ENCODE results near the gene TRIM24. TPM values are rescaled to one million over a fixed set of nuclear protein-coding genes. Genes with fewer than 3 reads are reported as not detected.

TRIM24 gene
- total RNA-seq, 1 donor from 2014 or later, result 23.9 TPM

DNA sequence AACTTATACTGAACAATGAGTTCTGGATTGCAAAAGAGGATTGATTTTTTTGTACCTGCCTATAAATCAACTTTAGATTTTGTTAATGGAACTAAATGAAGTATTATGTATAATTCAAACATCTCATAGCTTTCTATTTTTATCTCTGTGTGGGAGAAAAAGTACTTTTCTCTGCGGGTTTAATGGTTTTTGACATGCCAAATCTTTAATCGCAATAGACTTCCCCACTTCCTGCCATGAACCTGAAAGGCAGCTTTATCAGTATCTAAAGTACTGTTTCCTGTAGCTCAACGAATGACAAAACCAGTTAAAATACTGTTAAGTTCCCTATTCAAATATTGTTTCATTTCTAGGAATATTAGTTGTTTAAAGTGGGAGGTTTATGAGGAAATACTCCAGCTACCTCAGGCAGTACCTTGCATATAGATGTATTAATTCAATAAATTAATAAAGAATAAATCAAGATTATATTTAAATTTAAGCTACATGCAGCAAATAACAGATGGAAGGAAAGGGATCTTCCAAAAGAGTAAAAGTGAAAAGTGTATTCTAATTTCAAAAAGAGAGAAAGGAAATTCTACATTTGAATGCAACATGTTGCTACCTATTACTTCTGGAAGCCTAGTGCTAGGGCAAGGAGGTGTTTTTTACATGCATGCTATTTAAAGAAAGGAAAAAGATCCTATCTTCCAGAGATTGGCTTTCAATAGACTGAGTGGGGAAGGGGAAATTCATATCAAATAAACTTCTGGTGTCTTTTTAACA lies 165.2 kb downstream of the TRIM24 start:
- DNase-seq (no peak), ATAC-seq (peak; percentile 41)
- Histone ChIP-seq H3K27me3 (no peaks in the 10 kb centered on the region), H3K27ac (no peak overlapping the region), H3K36me3 (no peaks in the 10 kb centered on the region), H3K4me3 (no peak overlapping the region), H3K4me1 (peaks cover 12% of the 10 kb centered on the region), H3K9me3 (no peaks in the 10 kb centered on the region)
- intact Hi-C loops (cut with DNase I), result no loop called here
- TF ChIP-seq, protein P1, sequence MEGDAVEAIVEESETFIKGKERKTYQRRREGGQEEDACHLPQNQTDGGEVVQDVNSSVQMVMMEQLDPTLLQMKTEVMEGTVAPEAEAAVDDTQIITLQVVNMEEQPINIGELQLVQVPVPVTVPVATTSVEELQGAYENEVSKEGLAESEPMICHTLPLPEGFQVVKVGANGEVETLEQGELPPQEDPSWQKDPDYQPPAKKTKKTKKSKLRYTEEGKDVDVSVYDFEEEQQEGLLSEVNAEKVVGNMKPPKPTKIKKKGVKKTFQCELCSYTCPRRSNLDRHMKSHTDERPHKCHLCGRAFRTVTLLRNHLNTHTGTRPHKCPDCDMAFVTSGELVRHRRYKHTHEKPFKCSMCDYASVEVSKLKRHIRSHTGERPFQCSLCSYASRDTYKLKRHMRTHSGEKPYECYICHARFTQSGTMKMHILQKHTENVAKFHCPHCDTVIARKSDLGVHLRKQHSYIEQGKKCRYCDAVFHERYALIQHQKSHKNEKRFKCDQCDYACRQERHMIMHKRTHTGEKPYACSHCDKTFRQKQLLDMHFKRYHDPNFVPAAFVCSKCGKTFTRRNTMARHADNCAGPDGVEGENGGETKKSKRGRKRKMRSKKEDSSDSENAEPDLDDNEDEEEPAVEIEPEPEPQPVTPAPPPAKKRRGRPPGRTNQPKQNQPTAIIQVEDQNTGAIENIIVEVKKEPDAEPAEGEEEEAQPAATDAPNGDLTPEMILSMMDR (IDR thresholded peaks at IDR 0.05), result no peak

DNA sequence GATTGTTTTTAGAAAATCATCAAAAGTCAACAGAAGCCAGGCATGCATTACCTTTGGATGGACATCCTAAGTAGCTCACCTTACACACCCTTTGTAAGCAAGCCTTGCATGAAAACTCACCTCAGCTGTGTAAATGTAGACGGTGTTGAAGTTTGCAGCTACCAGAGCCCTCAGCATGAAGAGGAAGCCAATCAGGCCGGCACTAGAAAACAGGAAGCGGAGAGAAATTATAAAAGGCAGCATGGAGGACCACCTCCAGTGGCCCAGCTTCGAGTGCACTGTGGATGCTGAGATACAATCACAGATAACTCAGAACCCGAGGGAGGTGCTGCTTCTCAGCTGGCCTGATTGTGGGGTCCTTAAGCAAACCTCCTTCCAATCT lies 165.8 kb downstream of the TRIM24 start:
- Histone ChIP-seq H3K36me3 (no peaks in the 10 kb centered on the region), H3K9me3 (no peaks in the 10 kb centered on the region), H3K27me3 (no peaks in the 10 kb centered on the region), H3K4me1 (peaks cover 12% of the 10 kb centered on the region), H3K4me3 (no peak overlapping the region), H3K27ac (no peak overlapping the region)
- intact Hi-C loops (cut with DNase I), result no loop called here
- ATAC-seq (peak; percentile 39), DNase-seq (no peak)
- TF ChIP-seq, protein P1 (IDR thresholded peaks at IDR 0.05), result no peak

DNA sequence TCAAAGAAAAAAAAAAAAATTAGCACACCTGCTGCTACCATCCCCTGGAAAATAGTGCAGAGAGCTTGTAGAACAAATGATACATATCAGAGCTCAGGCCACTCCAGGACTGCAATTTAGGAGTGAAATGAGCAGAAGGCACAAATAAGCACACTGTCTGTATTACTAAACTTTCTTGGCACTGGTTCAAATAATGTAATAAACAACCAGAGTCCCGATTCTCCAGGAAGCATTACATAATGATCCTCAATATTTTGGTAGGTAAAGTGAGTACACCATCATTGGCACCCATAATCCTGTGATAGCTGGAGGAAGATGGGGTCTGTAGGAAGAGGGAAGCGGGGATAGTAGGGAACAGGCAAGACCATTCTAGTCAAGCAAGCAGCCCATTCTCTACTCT lies 166.8 kb downstream of the TRIM24 start:
- no peaks in the 10 kb centered on the region for H3K27me3 ChIP-seq
- intact Hi-C loops (cut with DNase I), result no loop called here
- no peak overlapping the region for H3K4me3 ChIP-seq
- TF ChIP-seq, protein P1 (IDR thresholded peaks at IDR 0.05), result no peak
- no peak overlapping the region for H3K27ac ChIP-seq
- no peaks in the 10 kb centered on the region for H3K9me3 ChIP-seq
- DNase-seq (no peak), ATAC-seq (no peak)
- peaks cover 12% of the 10 kb centered on the region for H3K4me1 ChIP-seq
- no peaks in the 10 kb centered on the region for H3K36me3 ChIP-seq

DNA sequence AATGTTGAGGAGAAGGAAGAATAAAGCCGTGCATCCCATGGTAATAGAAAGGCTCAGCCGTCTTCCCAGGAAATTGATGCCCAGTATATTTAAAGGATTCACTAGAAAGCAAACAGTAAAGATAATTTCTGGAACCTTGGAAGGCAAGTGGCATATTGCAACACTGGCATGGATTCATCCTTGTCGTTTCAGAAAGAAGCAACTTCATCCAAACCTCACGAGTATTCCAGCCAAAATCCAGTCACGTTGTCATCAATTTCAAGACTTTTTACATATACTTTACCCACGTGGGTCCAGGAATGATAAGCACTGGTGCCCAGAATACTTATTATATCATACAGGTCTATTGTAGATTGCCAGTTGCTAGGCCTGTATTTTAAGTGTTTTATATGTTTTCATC lies 167.3 kb downstream of the TRIM24 start:
- Histone ChIP-seq H3K4me1 (peaks cover 12% of the 10 kb centered on the region), H3K9me3 (no peaks in the 10 kb centered on the region), H3K4me3 (no peak overlapping the region), H3K27ac (no peak overlapping the region), H3K27me3 (no peaks in the 10 kb centered on the region), H3K36me3 (no peaks in the 10 kb centered on the region)
- TF ChIP-seq, protein P1 (IDR thresholded peaks at IDR 0.05), result no peak
- no peak for ATAC-seq
- intact Hi-C loops (cut with DNase I), result no loop called here
- no peak for DNase-seq

DNA sequence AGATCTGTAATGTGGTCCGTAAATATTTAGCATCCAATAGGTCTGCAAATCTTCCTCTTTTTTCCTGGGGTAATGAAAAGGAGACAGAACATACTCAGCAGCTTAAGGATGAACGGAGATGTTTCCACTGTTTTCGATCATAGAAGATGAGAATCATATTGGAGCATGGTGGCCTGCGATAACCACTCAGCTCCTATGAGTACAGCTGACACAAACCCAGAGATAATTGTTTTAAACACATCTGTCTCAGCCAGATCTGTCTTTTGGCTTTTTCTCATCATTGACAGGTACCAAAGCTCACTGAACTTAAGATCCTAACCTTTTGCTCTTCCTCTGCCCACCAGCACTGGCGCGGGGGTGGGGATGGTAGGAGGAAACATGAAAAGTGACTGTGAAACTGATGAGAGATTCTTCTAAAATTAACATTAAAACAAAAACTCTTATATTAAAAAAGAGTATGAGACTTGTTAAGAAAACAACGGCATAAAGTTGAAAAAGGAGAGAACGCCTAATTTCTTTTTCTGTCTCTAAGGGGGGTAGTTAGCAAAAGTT lies 170.1 kb downstream of the TRIM24 start:
- Histone ChIP-seq H3K27ac (no peak overlapping the region), H3K9me3 (no peaks in the 10 kb centered on the region), H3K4me1 (peaks cover 7% of the 10 kb centered on the region), H3K27me3 (no peaks in the 10 kb centered on the region), H3K36me3 (no peaks in the 10 kb centered on the region), H3K4me3 (no peak overlapping the region)
- TF ChIP-seq, protein P1 (IDR thresholded peaks at IDR 0.05), result no peak
- DNase-seq, result no peak
- ATAC-seq, result no peak
- intact Hi-C loops (cut with DNase I), result no loop called here
